ENCODE data around the gene CTU2.

DNA sequence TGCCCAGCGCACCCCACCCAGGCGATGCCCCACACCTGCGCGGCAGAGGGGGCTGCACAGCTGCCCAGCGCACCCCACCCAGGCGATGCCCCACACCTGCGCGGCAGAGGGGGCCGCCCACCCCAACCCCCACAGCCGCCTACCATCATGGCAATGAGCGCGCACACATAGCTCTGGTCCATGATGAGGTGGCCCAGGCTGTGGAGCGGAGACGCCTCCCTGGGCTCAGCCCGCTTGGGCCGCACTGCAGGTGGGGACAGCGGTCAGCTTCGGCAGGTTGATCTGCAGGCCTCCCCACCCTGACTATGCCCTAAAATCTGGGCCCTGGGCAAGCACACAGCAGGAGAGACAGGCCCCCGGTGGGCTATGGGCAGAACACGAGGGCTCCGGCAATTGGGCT lies 30.2 kb downstream of the CTU2 start:
- TF ChIP-seq, protein P1, sequence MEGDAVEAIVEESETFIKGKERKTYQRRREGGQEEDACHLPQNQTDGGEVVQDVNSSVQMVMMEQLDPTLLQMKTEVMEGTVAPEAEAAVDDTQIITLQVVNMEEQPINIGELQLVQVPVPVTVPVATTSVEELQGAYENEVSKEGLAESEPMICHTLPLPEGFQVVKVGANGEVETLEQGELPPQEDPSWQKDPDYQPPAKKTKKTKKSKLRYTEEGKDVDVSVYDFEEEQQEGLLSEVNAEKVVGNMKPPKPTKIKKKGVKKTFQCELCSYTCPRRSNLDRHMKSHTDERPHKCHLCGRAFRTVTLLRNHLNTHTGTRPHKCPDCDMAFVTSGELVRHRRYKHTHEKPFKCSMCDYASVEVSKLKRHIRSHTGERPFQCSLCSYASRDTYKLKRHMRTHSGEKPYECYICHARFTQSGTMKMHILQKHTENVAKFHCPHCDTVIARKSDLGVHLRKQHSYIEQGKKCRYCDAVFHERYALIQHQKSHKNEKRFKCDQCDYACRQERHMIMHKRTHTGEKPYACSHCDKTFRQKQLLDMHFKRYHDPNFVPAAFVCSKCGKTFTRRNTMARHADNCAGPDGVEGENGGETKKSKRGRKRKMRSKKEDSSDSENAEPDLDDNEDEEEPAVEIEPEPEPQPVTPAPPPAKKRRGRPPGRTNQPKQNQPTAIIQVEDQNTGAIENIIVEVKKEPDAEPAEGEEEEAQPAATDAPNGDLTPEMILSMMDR (IDR thresholded peaks at IDR 0.05), result no peak
- TF ChIP-seq, protein P2, sequence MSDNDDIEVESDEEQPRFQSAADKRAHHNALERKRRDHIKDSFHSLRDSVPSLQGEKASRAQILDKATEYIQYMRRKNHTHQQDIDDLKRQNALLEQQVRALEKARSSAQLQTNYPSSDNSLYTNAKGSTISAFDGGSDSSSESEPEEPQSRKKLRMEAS (CRISPR knock-in tag; IDR thresholded peaks at IDR 0.05), result no peak
- no peak for TF ChIP-seq FOXP1 (CRISPR knock-in tag; IDR thresholded peaks at IDR 0.05; ENCODE audit: borderline replicate concordance)
- TF ChIP-seq FOXJ3 (CRISPR knock-in tag; IDR thresholded peaks at IDR 0.05; ENCODE audit: borderline replicate concordance), result no peak
- no peak for TF ChIP-seq MYBL2 (CRISPR knock-in tag; IDR thresholded peaks at IDR 0.05)
- no peak for TF ChIP-seq ZNF416 (CRISPR knock-in tag; IDR thresholded peaks at IDR 0.05)
- TF ChIP-seq, protein P3, sequence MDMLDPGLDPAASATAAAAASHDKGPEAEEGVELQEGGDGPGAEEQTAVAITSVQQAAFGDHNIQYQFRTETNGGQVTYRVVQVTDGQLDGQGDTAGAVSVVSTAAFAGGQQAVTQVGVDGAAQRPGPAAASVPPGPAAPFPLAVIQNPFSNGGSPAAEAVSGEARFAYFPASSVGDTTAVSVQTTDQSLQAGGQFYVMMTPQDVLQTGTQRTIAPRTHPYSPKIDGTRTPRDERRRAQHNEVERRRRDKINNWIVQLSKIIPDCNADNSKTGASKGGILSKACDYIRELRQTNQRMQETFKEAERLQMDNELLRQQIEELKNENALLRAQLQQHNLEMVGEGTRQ (CRISPR knock-in tag; IDR thresholded peaks at IDR 0.05), result no peak
- no peak for TF ChIP-seq ZNF232 (CRISPR knock-in tag; IDR thresholded peaks at IDR 0.05)
- TF ChIP-seq, protein P4, sequence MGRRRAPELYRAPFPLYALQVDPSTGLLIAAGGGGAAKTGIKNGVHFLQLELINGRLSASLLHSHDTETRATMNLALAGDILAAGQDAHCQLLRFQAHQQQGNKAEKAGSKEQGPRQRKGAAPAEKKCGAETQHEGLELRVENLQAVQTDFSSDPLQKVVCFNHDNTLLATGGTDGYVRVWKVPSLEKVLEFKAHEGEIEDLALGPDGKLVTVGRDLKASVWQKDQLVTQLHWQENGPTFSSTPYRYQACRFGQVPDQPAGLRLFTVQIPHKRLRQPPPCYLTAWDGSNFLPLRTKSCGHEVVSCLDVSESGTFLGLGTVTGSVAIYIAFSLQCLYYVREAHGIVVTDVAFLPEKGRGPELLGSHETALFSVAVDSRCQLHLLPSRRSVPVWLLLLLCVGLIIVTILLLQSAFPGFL (CRISPR knock-in tag; IDR thresholded peaks at IDR 0.05; ENCODE audit: borderline replicate concordance), result no peak
- no peak for TF ChIP-seq RELA (CRISPR knock-in tag; IDR thresholded peaks at IDR 0.05; ENCODE audit: borderline replicate concordance)
- no peak for TF ChIP-seq CBFB (CRISPR knock-in tag; IDR thresholded peaks at IDR 0.05; ENCODE audit: low read depth)
- no peak for TF ChIP-seq GTF2I (CRISPR knock-in tag; conservative IDR thresholded peaks at IDR 0.05)
